ENCODE results near the gene KCTD16.

KCTD16 gene

GRCh38 chr5:144170276-144171024 is at the start of gene KCTD16, which contains the start of gene YIPF5:
Gene KCTD16, plus strand, starts transcription at chr5:144170873.
Gene YIPF5, minus strand, starts transcription at chr5:144170659. Its CDS starts 704 bp downstream, at chr5:144169955.
- peak; percentile 95 to 98 for DNase-seq

GRCh38 chr5:144121577-144121976 is 49.1 kb upstream of the KCTD16 start:
- DNase-seq: no peak

- no peak for DNase-seq
Observed at GRCh38 chr5:144122081-144122480, 48.6 kb upstream of the KCTD16 start.

GRCh38 chr5:144122641-144123040 is 48.0 kb upstream of the KCTD16 start:
- no peak for DNase-seq

- no peak for DNase-seq
Observed at GRCh38 chr5:144125163-144125726, 45.4 kb upstream of the KCTD16 start.

GRCh38 chr5:144126707-144127106 is 44.0 kb upstream of the KCTD16 start:
- no peak for DNase-seq

GRCh38 chr5:144128844-144129243 is 41.8 kb upstream of the KCTD16 start:
- no peak for DNase-seq

GRCh38 chr5:144130306-144130705 is 40.4 kb upstream of the KCTD16 start:
- no peak for DNase-seq

GRCh38 chr5:144131261-144131660 is 39.4 kb upstream of the KCTD16 start:
- no peak for DNase-seq

- DNase-seq: no peak
Observed at GRCh38 chr5:144133050-144133633, 37.5 kb upstream of the KCTD16 start.

GRCh38 chr5:144134194-144134826 is 36.4 kb upstream of the KCTD16 start:
- no peak for DNase-seq

- DNase-seq: no peak
Observed at GRCh38 chr5:144135113-144135762, 35.4 kb upstream of the KCTD16 start.

GRCh38 chr5:144139586-144139985 is 31.1 kb upstream of the KCTD16 start:
- no peak for DNase-seq

- no peak for DNase-seq
Observed at GRCh38 chr5:144141585-144141984, 29.1 kb upstream of the KCTD16 start.

- no peak for DNase-seq
Observed at GRCh38 chr5:144142139-144142823, 28.4 kb upstream of the KCTD16 start.

GRCh38 chr5:144142824-144143162 is 27.9 kb upstream of the KCTD16 start:
- DNase-seq: no peak

- no peak for DNase-seq
Observed at GRCh38 chr5:144143625-144144024, 27.0 kb upstream of the KCTD16 start.

- no peak for DNase-seq
Observed at GRCh38 chr5:144144956-144145751, 25.5 kb upstream of the KCTD16 start.

- no peak for DNase-seq
Observed at GRCh38 chr5:144151026-144151425, 19.6 kb upstream of the KCTD16 start.

GRCh38 chr5:144156767-144157171 is 13.9 kb upstream of the KCTD16 start:
- no peak for DNase-seq

- no peak for DNase-seq
Observed at GRCh38 chr5:144162686-144163085, 8.0 kb upstream of the KCTD16 start.

GRCh38 chr5:144166696-144167095 is 4.0 kb upstream of the KCTD16 start:
- no peak for DNase-seq
